Urothelium cell line (cell line): ENCODE results near the gene SLC30A2.

Experiments used
- DNase-seq: peaks from one replicate; pipeline ENCODE4 v3.0.0; 2011; ENCODE audit warnings: low spot score, mixed read lengths
- FAIRE-seq: peaks from 2 replicates; lab custom pipeline; 2011; peaks lifted over from hg19 to GRCh38; lab: Jason Lieb, UNC

SLC30A2 gene

GRCh38 chr1:26070963-26071342, 25.0 kb upstream of the SLC30A2 start:
- FAIRE-seq = no peak
- no peak for DNase-seq

- FAIRE-seq = no peak
- no peak for DNase-seq
Observed at GRCh38 chr1:26070296-26070962, 24.5 kb upstream of the SLC30A2 start.

- FAIRE-seq = no peak
- no peak for DNase-seq
Observed at GRCh38 chr1:26069941-26070295, 24.0 kb upstream of the SLC30A2 start.

GRCh38 chr1:26067432-26067911, 21.6 kb upstream of the SLC30A2 start, which contains the start of gene TRIM63:
Gene TRIM63, minus strand, starts transcription at chr1:26067630. Its CDS starts 136 bp downstream, at chr1:26067494.
- FAIRE-seq = no peak
- DNase-seq = no peak

GRCh38 chr1:26066857-26067256, 20.9 kb upstream of the SLC30A2 start:
- DNase-seq (no peak), FAIRE-seq (no peak)

GRCh38 chr1:26066160-26066559, 20.2 kb upstream of the SLC30A2 start:
- DNase-seq (no peak), FAIRE-seq (no peak)

GRCh38 chr1:26064553-26064952, 18.6 kb upstream of the SLC30A2 start:
- no peak for FAIRE-seq
- DNase-seq = no peak

- FAIRE-seq (no peak), DNase-seq (no peak)
Observed at GRCh38 chr1:26060832-26061574, 15.1 kb upstream of the SLC30A2 start.

GRCh38 chr1:26059906-26060305, 14.0 kb upstream of the SLC30A2 start:
- no peak for FAIRE-seq
- no peak for DNase-seq

GRCh38 chr1:26058052-26058595, 12.2 kb upstream of the SLC30A2 start:
- FAIRE-seq = no peak
- DNase-seq = no peak

- DNase-seq (no peak), FAIRE-seq (no peak)
Observed at GRCh38 chr1:26057189-26057588, 11.3 kb upstream of the SLC30A2 start.

- FAIRE-seq = no peak
Observed at GRCh38 chr1:26055041-26055440, 9.1 kb upstream of the SLC30A2 start.

GRCh38 chr1:26053718-26054560, 8.0 kb upstream of the SLC30A2 start:
- no peak for DNase-seq
- FAIRE-seq = no peak

More at GRCh38 chr1:26055041-26055440, 9.1 kb upstream of the SLC30A2 start:
- DNase-seq = no peak

GRCh38 chr1:26050248-26050640, 4.3 kb upstream of the SLC30A2 start:
- FAIRE-seq (no peak), DNase-seq (no peak)

- FAIRE-seq (no peak), DNase-seq (no peak)
Observed at GRCh38 chr1:26049531-26050247, 3.8 kb upstream of the SLC30A2 start.

GRCh38 chr1:26047278-26047874, 1.5 kb upstream of the SLC30A2 start:
- DNase-seq (no peak), FAIRE-seq (no peak)

- FAIRE-seq (no peak), DNase-seq (no peak)
Observed at GRCh38 chr1:26046246-26047095, 553 bp upstream of the SLC30A2 start.

GRCh38 chr1:26044971-26045721, 772 bp downstream of the SLC30A2 start:
- DNase-seq (no peak), FAIRE-seq (no peak)
